ENCODE results near the gene USP2. TPM values are rescaled to one million over a fixed set of nuclear protein-coding genes. Genes with fewer than 3 reads are reported as not detected.

The USP2 gene, protein sequence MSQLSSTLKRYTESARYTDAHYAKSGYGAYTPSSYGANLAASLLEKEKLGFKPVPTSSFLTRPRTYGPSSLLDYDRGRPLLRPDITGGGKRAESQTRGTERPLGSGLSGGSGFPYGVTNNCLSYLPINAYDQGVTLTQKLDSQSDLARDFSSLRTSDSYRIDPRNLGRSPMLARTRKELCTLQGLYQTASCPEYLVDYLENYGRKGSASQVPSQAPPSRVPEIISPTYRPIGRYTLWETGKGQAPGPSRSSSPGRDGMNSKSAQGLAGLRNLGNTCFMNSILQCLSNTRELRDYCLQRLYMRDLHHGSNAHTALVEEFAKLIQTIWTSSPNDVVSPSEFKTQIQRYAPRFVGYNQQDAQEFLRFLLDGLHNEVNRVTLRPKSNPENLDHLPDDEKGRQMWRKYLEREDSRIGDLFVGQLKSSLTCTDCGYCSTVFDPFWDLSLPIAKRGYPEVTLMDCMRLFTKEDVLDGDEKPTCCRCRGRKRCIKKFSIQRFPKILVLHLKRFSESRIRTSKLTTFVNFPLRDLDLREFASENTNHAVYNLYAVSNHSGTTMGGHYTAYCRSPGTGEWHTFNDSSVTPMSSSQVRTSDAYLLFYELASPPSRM
- polyA plus RNA-seq (2011; rRNA removed), result 0.27 and 0.71 TPM in 2 replicates
- polyA minus RNA-seq (2011; rRNA and poly(A)+ RNA removed), result 0.41 and 1.8 TPM in 2 replicates

DNA sequence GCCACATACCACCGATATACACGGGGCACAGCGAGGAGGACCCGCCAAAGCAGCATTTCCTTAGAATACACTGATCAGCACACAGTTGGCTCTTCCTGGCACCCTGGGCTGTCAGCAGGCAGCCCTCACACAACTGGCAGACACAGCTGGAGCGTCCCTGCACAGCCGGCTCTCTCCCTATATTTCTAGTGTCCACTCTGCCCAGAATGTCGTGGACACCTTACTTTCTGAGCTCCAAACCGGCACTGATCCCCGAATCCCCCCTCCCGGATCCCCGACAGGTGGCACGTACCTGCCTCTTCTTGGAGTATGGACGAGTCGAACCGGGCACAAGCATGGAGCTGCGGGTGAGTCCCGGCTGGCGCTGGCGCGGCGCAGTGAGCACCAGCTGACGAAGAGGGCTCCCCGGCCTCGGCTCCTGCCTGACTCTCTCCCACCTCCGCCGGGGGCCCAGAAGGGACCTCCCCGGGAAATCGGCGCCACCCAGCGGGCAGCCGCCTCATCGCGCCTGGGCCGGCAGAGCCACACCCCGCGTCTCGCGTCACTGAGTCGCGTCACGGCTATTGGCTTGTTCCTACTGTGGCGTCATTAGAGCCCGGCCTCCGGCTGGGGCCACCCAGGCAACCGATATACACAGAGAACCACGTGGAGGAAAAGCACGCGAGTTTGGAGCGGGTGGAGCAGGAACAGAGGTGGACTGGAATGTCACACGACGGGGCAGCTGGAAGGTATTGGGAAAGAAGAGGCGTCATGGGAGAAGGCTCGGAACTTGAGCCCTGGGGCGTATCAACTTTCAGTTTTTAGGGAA lies at the start of gene USP2:
Gene USP2, minus strand, starts transcription at position 510 of the 808 bp plus-strand sequence. CDS start 8,210 bp downstream, outside the sequence.
- CTCF ChIA-PET, result interaction anchor here (0.5 to 21.4 kb wide), 29 partner anchors 6 to 237 kb away, joined by 3 to 349 read pairs (median 5); partner anchors contain the start of gene THY1
- TF ChIP-seq, protein P1, sequence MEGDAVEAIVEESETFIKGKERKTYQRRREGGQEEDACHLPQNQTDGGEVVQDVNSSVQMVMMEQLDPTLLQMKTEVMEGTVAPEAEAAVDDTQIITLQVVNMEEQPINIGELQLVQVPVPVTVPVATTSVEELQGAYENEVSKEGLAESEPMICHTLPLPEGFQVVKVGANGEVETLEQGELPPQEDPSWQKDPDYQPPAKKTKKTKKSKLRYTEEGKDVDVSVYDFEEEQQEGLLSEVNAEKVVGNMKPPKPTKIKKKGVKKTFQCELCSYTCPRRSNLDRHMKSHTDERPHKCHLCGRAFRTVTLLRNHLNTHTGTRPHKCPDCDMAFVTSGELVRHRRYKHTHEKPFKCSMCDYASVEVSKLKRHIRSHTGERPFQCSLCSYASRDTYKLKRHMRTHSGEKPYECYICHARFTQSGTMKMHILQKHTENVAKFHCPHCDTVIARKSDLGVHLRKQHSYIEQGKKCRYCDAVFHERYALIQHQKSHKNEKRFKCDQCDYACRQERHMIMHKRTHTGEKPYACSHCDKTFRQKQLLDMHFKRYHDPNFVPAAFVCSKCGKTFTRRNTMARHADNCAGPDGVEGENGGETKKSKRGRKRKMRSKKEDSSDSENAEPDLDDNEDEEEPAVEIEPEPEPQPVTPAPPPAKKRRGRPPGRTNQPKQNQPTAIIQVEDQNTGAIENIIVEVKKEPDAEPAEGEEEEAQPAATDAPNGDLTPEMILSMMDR (IDR thresholded peaks at IDR 0.05; ENCODE audit: insufficient read depth, low read depth, low read length), result peak; percentile 89
- POLR2A ChIA-PET, result no interaction called here

DNA sequence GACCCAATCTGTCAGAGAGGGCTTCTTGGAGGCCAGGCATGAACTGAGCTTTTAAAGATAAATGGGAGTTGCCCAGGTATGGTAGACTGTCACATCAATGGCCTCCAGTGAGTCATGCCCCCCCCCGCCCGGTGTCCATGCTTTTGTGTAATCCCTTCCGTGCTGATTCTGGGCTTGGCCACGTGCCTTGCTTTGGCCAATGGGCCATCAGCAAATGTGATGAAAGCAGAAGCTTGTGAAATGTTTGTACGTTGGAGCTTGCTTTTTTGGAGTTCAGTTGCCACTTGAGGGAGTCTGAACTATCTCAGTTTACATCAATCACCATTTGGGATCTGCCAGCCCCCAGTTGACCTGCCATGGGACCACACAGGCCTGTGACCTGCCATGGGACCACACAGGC lies 45.8 kb upstream of the USP2 start:
- no peak for DNase-seq (ENCODE audit: low read depth)
- TF ChIP-seq, protein P1 (IDR thresholded peaks at IDR 0.05; ENCODE audit: insufficient read depth, low read depth, low read length), result no peak
- Histone ChIP-seq H3K27me3 (ENCODE audit: control insufficient read depth, insufficient read depth, low read length) (no peaks in the 10 kb centered on the region), H3K36me3 (ENCODE audit: control insufficient read depth, insufficient read depth, low read length) (no peaks in the 10 kb centered on the region), H3K4me3 (ENCODE audit: low read depth, low read length) (no peak overlapping the region)
- POLR2A ChIA-PET, result no interaction called here
- CTCF ChIA-PET, result interaction anchor here (0.7 to 0.9 kb wide), 2 partner anchors 48 to 741 kb away, joined by 3 to 4 read pairs; no protein-coding TSS in a partner anchor

More for the DNA sequence above, at the start of gene USP2:
- Histone ChIP-seq H3K4me3 (ENCODE audit: low read depth, low read length) (peak within 1 kb of the TSS; percentile 47), H3K36me3 (ENCODE audit: control insufficient read depth, insufficient read depth, low read length) (no peaks in the 10 kb centered on the region), H3K27me3 (ENCODE audit: control insufficient read depth, insufficient read depth, low read length) (peaks cover 5% of the 10 kb centered on the region; the same call in 1 of the 2 replicates)
- DNase-seq (ENCODE audit: low read depth), result peak; percentile 90

DNA sequence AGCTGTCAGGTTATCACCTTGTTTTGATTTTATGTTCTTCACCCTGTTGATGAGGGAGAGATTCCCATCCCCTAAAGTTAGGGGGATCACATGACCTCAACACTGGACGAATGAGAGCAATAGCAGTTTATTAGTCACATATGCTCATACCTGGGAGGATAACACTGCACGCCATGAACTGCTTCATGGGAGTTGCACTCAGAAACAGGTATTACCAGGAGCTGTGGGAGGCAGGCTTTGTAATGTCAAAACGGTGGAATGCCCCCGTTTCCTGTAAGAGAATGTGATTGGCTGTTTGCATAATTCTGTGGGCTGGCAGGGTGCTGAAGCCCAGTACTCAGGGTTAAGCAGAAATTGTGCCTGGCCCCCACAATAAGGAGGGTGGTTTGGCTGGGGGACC lies 44.7 kb upstream of the USP2 start:
- CTCF ChIA-PET, result interaction anchor here (1.2 to 1.3 kb wide), 2 partner anchors 11 to 102 kb away, joined by 3 read pairs; no protein-coding TSS in a partner anchor
- TF ChIP-seq, protein P1 (IDR thresholded peaks at IDR 0.05; ENCODE audit: insufficient read depth, low read depth, low read length), result no peak
- POLR2A ChIA-PET, result no interaction called here

DNA sequence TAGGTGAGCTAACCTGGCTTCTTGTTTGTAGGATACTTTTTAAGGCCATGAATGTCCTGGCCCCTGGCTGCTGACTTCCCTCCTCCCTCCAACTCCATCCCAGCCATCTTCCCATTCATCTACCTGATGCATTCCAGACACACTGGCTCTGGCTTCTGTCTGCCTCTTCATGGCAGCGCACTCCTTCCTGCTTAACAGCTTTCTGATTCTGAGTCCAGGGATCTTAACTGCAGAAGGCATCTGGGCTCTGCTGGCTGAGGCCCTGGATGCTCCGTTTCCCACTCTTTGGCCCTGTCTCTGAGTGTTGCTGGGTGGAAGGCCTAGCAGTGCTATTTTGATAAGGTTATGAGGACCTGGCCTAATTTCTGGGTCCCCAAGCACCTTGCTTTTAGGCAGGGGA lies 43.3 kb upstream of the USP2 start:
- CTCF ChIA-PET, result interaction anchor here (1.1 to 1.6 kb wide), 2 partner anchors 50 to 69 kb away, joined by 3 to 4 read pairs; no protein-coding TSS in a partner anchor
- Histone ChIP-seq H3K27me3 (ENCODE audit: control insufficient read depth, insufficient read depth, low read length) (no peaks in the 10 kb centered on the region), H3K36me3 (ENCODE audit: control insufficient read depth, insufficient read depth, low read length) (peaks cover 4% of the 10 kb centered on the region), H3K4me3 (ENCODE audit: low read depth, low read length) (no peak overlapping the region)
- DNase-seq (ENCODE audit: low read depth), result no peak
- TF ChIP-seq, protein P1 (IDR thresholded peaks at IDR 0.05; ENCODE audit: insufficient read depth, low read depth, low read length), result no peak
- POLR2A ChIA-PET, result no interaction called here

More for the DNA sequence above, 44.7 kb upstream of the USP2 start:
- no peak overlapping the region for H3K4me3 ChIP-seq (ENCODE audit: low read depth, low read length)
- DNase-seq (ENCODE audit: low read depth), result no peak
- no peaks in the 10 kb centered on the region for H3K27me3 ChIP-seq (ENCODE audit: control insufficient read depth, insufficient read depth, low read length)
- no peaks in the 10 kb centered on the region for H3K36me3 ChIP-seq (ENCODE audit: control insufficient read depth, insufficient read depth, low read length)

Data from BJ (cell line).